Activated CD4-positive, alpha-beta T cell treated with anti-CD3 and anti-CD28 coated beads for 48 hours (primary cell): ENCODE data around the gene ACAD10.
"Not testable (repeated sequence)": the region's sequence is repeated elsewhere in the genome, so short reads cannot be mapped to it uniquely, and the experiment has no call there.

ENCODE experiments used
- DNase-seq: peaks from one replicate; pipeline ENCODE4 v3.0.0-alpha.2; 2020

ACAD10 gene

GRCh38 chr12:111754671-111755070 lies 68.8 kb downstream of the ACAD10 start:
- DNase-seq = no peak

- DNase-seq = no peak
Measured at GRCh38 chr12:111756196-111756595, 70.3 kb downstream of the ACAD10 start.

- no peak for DNase-seq
Measured at GRCh38 chr12:111756681-111757080, 70.8 kb downstream of the ACAD10 start.

GRCh38 chr12:111757361-111758119 lies 71.7 kb downstream of the ACAD10 start:
- no peak for DNase-seq

- no peak for DNase-seq
Measured at GRCh38 chr12:111758120-111758561, 72.3 kb downstream of the ACAD10 start.

- DNase-seq = no peak
Measured at GRCh38 chr12:111759271-111759670, 73.4 kb downstream of the ACAD10 start.

- no peak for DNase-seq
Measured at GRCh38 chr12:111759991-111760390, 74.1 kb downstream of the ACAD10 start.

GRCh38 chr12:111761099-111761498 lies 75.2 kb downstream of the ACAD10 start:
- DNase-seq = no peak

GRCh38 chr12:111761706-111762105 lies 75.9 kb downstream of the ACAD10 start:
- DNase-seq = no peak

GRCh38 chr12:111763552-111763951 lies 77.7 kb downstream of the ACAD10 start:
- not testable (repeated sequence) for DNase-seq

GRCh38 chr12:111764120-111764821 lies 78.4 kb downstream of the ACAD10 start:
- no peak for DNase-seq

GRCh38 chr12:111766608-111767361 lies 80.9 kb downstream of the ACAD10 start, which contains the start of gene ALDH2:
ALDH2 (plus strand) TSS chr12:111766933; CDS start chr12:111766983, 50 bp downstream.
- peak; percentile 37 for DNase-seq

- DNase-seq = no peak
Measured at GRCh38 chr12:111767362-111768158, 81.7 kb downstream of the ACAD10 start.

GRCh38 chr12:111768159-111768895 lies 82.5 kb downstream of the ACAD10 start:
- no peak for DNase-seq

- no peak for DNase-seq
Measured at GRCh38 chr12:111769599-111769998, 83.7 kb downstream of the ACAD10 start.

- DNase-seq = no peak
Measured at GRCh38 chr12:111773801-111774551, 88.1 kb downstream of the ACAD10 start.

GRCh38 chr12:111775205-111776193 lies 89.6 kb downstream of the ACAD10 start:
- no peak for DNase-seq

GRCh38 chr12:111776836-111777344 lies 91.0 kb downstream of the ACAD10 start:
- DNase-seq = no peak

GRCh38 chr12:111777345-111778045 lies 91.6 kb downstream of the ACAD10 start:
- no peak for DNase-seq
